ENCODE measurements around the gene MKI67.

- no peak for TF ChIP-seq MEF2A (IDR thresholded peaks at IDR 0.05; ENCODE audit: borderline replicate concordance, low read depth)
- no peak for TF ChIP-seq CTCF (IDR thresholded peaks at IDR 0.05)
- TF ChIP-seq POLR2AphosphoS5 (IDR thresholded peaks at IDR 0.05; ENCODE audit: low read depth, low read length), result no peak
- no peak for TF ChIP-seq EZH2phosphoT487 (IDR thresholded peaks at IDR 0.05; ENCODE audit: borderline replicate concordance, low read depth)
- no peak for TF ChIP-seq CHD2 (IDR thresholded peaks at IDR 0.05; ENCODE audit: low read length, partially characterized antibody)
- TF ChIP-seq USF1 (IDR thresholded peaks at IDR 0.05; ENCODE audit: borderline replicate concordance, low read depth), result no peak
- TF ChIP-seq SIN3A (IDR thresholded peaks at IDR 0.05; ENCODE audit: borderline replicate concordance, low read depth, low read length), result no peak
- TF ChIP-seq TAF1 (IDR thresholded peaks at IDR 0.05; ENCODE audit: borderline replicate concordance, low read depth, low read length), result no peak
- no peak for TF ChIP-seq SMC3 (IDR thresholded peaks at IDR 0.05; ENCODE audit: low read depth, low read length)
- TF ChIP-seq NRF1 (IDR thresholded peaks at IDR 0.05; ENCODE audit: low read depth, low read length), result no peak
Measured at GRCh38 chr10:128060341-128061250, 65.6 kb downstream of the MKI67 start.
